Raji (cell line): Measurements from ENCODE around the gene MUTYH.

Experiments used
- POLR2A ChIP-seq: IDR thresholded peaks from 2 replicates; pipeline ENCODE4 v1.6.1; 2011; ENCODE audit warnings: low read depth, low read length, control low read depth; ENCODE audit not compliant: insufficient read depth

MUTYH gene

DNA sequence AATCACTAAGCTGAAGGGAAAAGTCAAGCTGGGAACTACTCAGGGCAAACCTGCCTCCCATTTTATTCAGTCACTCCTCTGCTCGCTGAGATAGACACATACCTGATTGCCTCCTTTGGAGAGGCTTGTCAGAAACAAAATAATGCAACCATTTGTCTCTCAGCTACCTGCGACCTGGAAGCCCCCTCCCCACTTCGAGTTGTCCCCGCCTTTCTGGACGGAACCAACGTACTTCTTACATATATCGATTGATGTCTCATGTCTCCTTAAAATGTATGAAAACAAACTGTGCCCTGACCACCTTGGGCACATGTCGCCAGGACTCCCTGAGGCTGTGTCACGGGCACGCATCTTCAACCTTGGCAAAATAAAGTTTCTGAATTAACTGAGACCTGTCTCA is 35.0 kb downstream of the MUTYH start:
- 0 out of 2 replicates have a peak, but pooled peaks have one; percentile 17 for TF ChIP-seq POLR2A

DNA sequence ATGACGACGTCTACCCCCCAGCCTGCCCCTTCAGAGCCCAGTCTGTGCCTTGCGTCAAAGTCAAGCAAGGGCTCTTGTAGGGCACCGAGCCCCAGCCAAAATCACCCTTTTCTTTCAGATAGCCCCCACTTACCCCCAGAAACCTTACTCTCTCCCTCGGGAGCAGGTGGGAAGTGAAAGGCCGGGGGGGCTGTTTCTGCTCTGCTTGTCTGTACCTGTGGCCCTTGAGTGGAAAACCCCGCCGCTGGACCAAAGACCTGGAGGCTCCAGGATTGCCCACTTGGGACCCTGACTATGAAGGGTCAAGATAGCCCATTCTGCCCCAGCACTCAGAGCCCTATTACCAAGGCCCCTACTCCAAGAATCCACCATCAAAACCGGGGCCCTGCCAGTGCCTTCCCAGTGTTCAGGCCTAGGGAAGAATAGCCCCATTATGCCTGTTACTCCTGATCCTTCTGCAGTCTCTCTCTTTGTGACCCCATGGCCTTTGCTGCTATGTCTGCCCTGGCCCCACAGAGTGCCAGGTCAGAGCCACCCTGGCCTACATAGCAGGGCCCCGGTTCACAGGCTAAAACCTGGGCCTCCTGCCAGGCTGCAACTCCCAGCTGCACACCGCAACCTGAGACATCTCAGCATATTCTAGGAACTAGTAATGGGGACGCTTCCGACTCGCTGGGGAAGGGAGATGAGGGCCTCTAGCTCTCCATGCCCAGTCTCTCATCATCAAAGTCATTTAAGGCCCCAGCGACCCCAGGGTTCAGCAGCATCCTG is 35.7 kb downstream of the MUTYH start:
- no peak for TF ChIP-seq POLR2A

DNA sequence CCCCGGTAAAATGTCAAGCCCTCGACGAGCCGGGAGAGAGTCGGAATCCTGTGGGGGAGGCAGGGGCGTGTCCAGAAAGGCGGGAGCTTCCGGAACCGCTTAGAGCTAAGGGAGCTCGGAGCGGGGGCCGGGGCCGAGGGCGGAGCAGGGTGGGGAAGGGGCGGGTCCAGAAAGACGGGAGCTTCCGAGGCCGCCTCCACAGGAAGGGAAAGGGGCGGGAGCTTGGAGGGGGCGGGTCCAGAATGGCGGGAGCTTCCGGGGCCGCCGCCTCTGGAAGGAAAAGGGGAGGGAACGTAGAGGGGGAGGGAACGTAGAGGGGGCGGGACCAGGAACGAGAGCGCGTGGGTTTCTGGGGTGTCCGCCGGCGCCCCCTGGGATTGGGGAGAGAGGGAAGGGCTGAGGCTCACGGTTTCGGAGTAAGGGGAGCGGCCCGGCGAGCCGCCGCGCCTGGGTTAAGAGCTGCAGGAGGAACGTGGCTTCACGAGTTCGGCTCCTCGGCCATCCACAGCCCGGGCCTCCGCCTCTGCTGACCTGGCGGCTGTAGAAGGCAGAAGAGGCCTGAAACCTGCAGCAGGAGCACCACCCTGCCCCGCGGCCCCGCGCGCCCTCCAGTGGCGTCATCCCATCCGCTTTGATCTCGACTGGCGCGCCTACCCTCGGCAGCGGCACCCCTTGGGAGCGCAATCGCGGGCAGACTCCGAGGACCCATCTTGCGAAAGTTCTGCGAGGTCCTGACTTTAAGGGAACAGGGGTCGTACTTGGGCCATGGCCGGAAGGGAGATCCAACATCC is 36.5 kb downstream of the MUTYH start:
- TF ChIP-seq POLR2A: peak; percentile 87

DNA sequence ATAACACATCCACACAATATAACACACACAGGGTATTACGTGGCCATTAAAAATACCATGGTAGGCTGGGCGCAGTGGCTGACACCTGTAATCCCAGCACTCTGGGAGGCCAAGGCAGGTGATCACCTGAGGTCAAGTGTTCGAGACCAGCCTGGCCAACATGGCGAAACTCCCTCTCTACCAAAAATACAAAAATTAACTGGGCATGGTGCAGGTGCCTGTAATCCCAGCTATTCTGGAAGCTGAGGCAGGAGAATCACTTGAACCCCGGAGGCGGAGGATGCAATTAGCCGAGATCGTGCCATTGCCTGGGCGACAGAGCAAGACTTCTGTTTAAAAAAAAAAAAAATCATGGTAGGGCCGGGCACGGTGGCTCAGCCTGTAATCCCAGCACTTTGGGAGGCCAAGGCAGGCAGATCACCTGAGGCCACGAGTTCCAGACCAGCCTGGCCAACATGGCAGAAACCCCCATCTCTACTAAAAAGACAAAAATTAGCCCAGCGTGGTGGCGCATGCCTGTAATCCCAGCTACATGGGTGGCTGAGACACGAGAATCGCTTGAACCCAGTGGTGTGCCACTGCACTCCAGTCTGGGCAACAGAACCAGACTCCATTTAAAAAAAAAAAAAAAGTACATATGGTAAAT is 37.6 kb downstream of the MUTYH start:
- no peak for TF ChIP-seq POLR2A

DNA sequence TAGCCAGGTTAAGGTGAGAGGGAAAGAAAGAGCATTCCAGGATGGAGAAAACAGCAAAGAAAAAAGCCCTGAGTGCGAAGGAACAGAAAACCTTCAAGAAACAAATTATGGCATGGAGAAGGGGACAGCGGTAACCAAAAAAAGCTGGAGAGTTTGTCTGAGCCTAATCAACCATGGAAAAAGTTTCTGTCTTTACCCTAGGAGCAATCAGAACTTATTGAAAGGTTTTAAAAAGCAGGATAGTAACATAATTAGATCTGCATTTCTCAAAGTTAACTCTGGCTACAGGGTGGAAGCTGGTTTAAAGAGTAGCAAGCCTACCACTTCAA is 39.6 kb downstream of the MUTYH start:
- TF ChIP-seq POLR2A: no peak

DNA sequence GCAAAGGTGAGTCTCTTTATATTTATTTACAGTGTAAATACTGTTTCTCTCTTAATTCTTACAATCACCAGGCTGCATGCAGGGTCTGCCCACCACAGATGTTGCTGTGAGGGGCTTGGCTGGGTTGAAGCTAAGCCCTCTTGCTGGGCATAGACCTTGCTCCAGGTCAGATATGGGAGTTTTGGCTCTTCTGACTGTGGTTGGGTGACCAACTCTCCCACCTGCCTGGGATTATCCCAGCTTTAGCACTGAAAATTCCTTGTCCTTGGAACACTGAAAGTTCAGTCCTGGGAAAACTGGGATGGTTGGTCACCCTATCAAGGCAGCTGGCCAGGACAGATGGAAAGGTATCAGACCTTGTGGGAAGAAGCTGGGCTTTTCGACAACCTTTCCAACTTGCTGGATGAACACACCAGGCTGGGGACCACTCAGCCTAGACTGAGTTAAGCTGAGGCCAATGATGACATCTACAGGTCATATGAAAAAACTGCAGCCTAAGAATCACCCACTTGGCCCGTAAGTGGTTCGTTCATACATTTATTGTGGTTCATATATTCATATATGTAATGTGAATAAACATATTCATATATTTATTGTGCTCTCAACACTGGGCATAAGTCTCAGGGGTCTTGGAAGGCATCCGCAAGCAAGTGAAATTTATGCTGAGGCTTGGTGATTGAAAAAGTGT is 40.1 kb downstream of the MUTYH start:
- no peak for TF ChIP-seq POLR2A

DNA sequence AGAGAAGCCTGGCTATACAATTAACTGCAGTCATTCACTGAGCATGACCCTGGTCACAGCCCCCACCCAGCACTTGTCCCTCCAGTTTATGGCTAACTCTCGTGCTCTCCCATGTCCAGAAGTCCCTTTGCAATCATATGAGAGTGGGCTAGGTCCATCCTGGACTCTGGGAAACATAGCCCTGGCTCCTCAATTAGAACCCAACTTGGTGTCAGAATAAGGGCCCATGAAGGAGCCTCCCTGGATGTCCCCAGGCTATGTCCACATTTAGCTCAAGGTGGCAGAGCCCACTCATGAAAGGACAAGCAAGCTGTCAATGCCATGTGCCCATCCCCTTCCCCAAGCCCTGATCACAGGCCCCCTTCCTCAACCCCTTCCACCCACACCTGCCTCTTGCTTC is 40.9 kb downstream of the MUTYH start:
- no peak for TF ChIP-seq POLR2A

DNA sequence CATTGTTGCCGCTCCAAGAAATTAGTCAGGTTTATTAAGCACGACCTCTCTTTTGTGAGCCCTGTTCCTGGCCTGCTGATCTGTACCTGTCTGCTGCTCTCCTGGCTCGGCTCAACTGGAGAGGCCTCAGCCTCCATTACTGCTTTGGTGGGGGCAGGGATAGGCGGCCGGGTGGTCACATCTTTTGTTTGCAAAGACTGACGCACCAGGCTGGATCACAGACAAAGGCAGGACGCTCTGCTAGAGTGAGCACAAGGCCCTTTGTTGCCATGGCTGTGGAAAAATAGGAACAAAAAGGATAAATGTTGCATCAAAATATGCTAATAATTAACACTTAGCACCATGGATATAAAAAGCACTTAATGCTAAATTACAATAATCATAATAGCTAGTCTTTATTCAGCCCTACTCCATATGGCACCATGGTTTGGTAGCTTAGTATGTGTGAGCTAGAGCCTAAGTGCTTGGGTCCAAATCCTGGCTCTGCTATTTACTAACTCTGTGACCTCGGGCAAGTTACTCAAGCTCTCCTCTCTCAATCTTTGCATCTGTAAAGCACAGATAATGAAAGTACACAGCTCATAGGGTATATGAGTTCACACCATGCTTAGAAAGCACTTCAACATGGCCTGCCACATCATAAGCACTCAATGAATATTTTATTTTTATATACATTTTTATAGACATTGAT is 42.4 kb downstream of the MUTYH start:
- no peak for TF ChIP-seq POLR2A

DNA sequence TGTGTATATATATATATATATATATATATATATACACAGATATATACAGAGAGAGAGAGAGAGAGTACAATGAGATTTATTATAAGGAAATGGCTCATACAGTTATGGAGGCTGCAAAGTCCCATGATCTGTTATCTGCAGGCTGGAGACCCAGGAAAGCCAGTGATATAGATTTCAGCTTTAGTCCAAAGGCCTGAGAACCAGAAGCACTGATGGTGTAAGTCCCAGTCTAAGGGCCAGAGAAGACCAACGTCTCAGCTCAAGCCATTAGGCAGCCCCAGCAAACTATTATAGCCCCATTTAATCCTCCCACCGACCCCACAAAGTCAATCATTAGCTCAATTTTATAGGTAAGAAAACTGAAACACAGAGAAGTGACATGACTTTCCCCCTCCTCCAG is 48.5 kb downstream of the MUTYH start:
- no peak for TF ChIP-seq POLR2A

DNA sequence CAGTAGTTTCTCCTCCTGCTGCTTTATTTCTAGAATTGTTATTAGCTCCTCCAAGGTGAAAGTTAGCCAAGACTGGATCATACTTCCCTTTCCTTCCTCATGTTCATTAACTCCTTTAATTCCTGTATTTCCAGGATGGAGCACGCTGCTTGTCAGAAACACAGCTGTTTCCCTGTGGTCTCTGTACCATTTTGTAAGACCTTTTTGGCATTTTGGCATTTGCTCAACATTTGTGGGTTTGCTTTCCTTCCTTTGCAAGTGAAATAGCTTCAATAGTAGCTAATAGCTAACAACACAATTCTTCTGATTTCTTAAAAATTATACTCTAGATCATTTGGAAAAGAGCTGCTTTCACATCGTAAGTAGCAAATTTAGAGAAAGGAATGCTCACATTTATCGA is 57.9 kb downstream of the MUTYH start:
- TF ChIP-seq POLR2A: no peak
